Vagina (tissue), 2 donors: ENCODE measurements around the gene AARS2. TPM values are rescaled to one million over a fixed set of nuclear protein-coding genes. Genes with fewer than 3 reads are reported as not detected.
A peak's percentile ranks its signal among the peaks of the same experiment; 100 is the strongest.

Experiments
- DNase-seq, 2 donors: peaks; one replicate each; pipeline ENCODE4 v3.0.0-alpha.2; 2017; ENCODE audit errors: extremely low spot score in 2 of 2
- H3K27ac ChIP-seq: fragments of 200-600 bp; sonication (generic); one replicate; pipeline ENCODE4 v1.5.1; 2019
- H3K27me3 ChIP-seq: fragments of 200-600 bp; sonication (generic); one replicate; pipeline ENCODE4 v1.5.1; 2019
- H3K36me3 ChIP-seq, 2 donors: fragments of 200-600 bp; sonication (generic); one replicate each; pipeline ENCODE4 v1.5.1; 2017 to 2019
- H3K4me1 ChIP-seq: fragments of 200-600 bp; sonication (generic); one replicate; pipeline ENCODE4 v1.5.1; 2019
- H3K4me3 ChIP-seq, 2 donors: fragments of 200-600 bp; sonication (generic); 1 replicate in 1 of 2; 2 replicates in 1 of 2; pipeline ENCODE4 v1.5.1; 2016 to 2019
- H3K9me3 ChIP-seq: fragments of 200-600 bp; sonication (generic); one replicate; pipeline ENCODE4 v1.5.1; 2019
- POLR2A ChIP-seq, 2 donors: fragments of 450-650 bp; IDR thresholded peaks; one replicate each; pipeline ENCODE4 v1.6.1; 2017; ENCODE audit warnings: antibody characterized with exemption in 2 of 2, mild to moderate bottlenecking in 2 of 2, moderate library complexity in 2 of 2
- POLR2AphosphoS5 ChIP-seq, 2 donors: sonication (generic); formaldehyde crosslinking; IDR thresholded peaks; one replicate each; pipeline ENCODE4 v1.9.0; 2017; ENCODE audit warnings: antibody characterized with exemption in 2 of 2, mild to moderate bottlenecking in 2 of 2, low read depth in 1 of 2; ENCODE audit not compliant: insufficient read depth in 1 of 2
- intact Hi-C: fragments of 100-400 bp; cut with DNase I; formaldehyde crosslinking; loops from one replicate; pipeline ENCODE4 v1.15.1; 2023
- total RNA-seq: library from RNA; depleted of rRNA; stranded (reverse); fragments of >200 nt; gene quantifications from one replicate; pipeline ENCODE4 v1.2.3, GENCODE V29; 2016
- TF ChIP-seq, protein P1 (sequence below), 3 experiments: fragments of 450-650 bp in 2 of 3; fragments of 200-600 bp in 1 of 3; sonication (generic) in 1 of 3; IDR thresholded peaks; one replicate each; pipeline ENCODE4 v1.5.1; 2017 to 2019; ENCODE audit warnings: antibody characterized with exemption in 3 of 3, mild to moderate bottlenecking in 2 of 3, moderate library complexity in 2 of 3

Gene AARS2
- total RNA-seq, 1 donor from 2014 or later, result 13.3 TPM

DNA sequence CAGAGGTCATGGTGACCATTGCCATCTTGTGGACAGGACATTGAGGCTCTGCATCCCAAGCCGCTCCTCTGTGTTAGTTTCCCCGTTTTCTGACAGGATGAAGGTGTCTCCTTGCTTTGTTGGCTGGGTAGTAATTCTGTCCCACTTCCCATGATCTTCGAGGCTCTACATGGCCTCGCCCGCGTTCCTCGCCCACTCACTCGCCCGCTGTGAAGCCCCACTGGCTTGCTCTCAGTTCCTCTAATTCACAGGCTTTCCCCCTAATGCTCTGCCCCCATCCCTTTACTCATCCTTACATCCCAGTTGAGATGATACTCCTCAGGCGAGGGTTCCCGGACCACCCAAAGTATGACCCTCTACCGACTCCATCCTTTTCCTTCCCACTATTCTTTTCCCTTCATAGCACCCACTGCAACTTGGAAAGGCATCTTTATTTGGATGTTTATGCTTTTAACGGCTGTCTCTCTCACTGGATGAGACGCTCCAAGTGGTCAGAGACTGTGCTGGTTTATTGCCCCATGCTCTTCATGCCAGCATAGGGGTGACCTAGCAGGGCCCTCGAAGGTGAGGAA lies 55.3 kb downstream of the AARS2 start:
- H3K9me3 ChIP-seq, result no peaks in the 10 kb centered on the region
- peak overlapping the region; percentile 91 to 92 for H3K4me3 ChIP-seq
- TF ChIP-seq POLR2AphosphoS5 (IDR thresholded peaks at IDR 0.05; ENCODE audit: insufficient read depth in 1 of 2, low read depth in 1 of 2) (no peak), POLR2A (IDR thresholded peaks at IDR 0.05) (no peak)
- TF ChIP-seq, protein P1, sequence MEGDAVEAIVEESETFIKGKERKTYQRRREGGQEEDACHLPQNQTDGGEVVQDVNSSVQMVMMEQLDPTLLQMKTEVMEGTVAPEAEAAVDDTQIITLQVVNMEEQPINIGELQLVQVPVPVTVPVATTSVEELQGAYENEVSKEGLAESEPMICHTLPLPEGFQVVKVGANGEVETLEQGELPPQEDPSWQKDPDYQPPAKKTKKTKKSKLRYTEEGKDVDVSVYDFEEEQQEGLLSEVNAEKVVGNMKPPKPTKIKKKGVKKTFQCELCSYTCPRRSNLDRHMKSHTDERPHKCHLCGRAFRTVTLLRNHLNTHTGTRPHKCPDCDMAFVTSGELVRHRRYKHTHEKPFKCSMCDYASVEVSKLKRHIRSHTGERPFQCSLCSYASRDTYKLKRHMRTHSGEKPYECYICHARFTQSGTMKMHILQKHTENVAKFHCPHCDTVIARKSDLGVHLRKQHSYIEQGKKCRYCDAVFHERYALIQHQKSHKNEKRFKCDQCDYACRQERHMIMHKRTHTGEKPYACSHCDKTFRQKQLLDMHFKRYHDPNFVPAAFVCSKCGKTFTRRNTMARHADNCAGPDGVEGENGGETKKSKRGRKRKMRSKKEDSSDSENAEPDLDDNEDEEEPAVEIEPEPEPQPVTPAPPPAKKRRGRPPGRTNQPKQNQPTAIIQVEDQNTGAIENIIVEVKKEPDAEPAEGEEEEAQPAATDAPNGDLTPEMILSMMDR (IDR thresholded peaks at IDR 0.05), result no peak
- H3K36me3 ChIP-seq, result peaks cover 0 to 24% of the 10 kb centered on the region in 2 donors
- H3K27me3 ChIP-seq, result no peaks in the 10 kb centered on the region
- peaks cover 31% of the 10 kb centered on the region for H3K4me1 ChIP-seq
- intact Hi-C loops, result no loop called here
- H3K27ac ChIP-seq, result peak overlapping the region; percentile 98
- no peak for DNase-seq

DNA sequence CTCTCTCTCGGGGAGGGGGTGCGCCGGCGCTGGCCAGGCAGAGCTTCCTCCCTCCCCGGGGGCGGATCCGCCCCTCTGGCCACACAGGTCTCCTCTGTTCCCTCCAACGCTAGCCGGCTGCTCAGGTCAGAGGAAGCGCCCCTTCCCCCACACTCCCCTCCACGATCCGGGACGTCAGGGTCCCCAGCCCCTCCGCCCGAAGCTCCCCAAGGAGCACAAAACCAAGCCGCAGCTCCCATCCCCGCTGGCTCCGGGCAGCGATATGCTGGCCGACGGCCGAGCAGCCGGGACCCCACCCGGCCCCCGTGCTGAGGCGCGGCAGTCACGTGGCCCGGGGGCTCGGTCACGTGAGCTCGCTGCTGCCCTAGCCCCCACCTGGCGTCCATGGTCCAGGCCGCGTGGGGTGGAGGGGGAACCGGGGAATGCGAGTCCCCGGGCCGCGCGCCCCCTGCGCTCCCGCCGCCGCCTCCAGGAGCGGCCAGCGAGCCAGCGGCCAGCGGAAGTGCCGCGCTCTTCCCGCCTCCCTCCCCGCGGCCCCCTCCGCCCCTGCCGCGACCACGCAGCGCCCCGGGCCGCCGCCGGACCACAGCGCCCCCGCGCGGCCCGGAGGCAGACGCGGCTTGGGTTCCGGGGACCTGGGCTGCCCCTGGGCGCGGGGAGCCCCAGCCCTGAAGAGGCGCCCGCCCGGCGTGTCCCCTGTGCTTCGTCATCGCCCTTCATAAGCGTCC lies 56.0 kb downstream of the AARS2 start, which contains the start of gene SLC35B2:
Gene SLC35B2 (minus strand): TSS at position 504 of the 728 bp plus-strand sequence. CDS start 118 bp downstream, at position 386.
- DNase-seq, result no peak
- Histone ChIP-seq H3K36me3 (peaks cover 0 to 30% of the 10 kb centered on the region in 2 donors), H3K4me3 (peak within 1 kb of the TSS; percentile 91 to 92), H3K27ac (peak within 1 kb of the TSS; percentile 98), H3K27me3 (no peaks in the 10 kb centered on the region), H3K4me1 (peaks cover 25% of the 10 kb centered on the region), H3K9me3 (no peaks in the 10 kb centered on the region)
- intact Hi-C loops, result no loop called here
- peak in 1 of 2 donors; percentile 62 for TF ChIP-seq POLR2AphosphoS5 (IDR thresholded peaks at IDR 0.05; ENCODE audit: insufficient read depth in 1 of 2, low read depth in 1 of 2)
- peak in 1 of 2 donors; percentile 47 for TF ChIP-seq POLR2A (IDR thresholded peaks at IDR 0.05)
- TF ChIP-seq, protein P1 (IDR thresholded peaks at IDR 0.05), result peak in 2 of 3 experiments; percentile 42 to 75

DNA sequence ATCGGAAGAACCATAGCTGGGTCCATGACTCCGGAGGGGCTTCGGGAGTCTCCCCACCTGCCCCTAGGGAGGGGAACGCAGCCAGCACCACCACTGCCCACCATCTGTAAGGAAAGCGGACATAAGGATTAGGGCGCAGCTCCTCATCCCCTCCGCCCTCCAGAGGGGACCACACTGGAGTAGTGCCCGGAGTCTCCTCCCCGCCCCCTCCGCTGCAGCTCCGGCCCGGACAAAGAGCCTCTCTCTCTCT lies 56.4 kb downstream of the AARS2 start:
- H3K4me3 ChIP-seq, result peak overlapping the region; percentile 91 to 92
- no peaks in the 10 kb centered on the region for H3K9me3 ChIP-seq
- TF ChIP-seq, protein P1 (IDR thresholded peaks at IDR 0.05), result no peak
- TF ChIP-seq POLR2A (IDR thresholded peaks at IDR 0.05) (no peak), POLR2AphosphoS5 (IDR thresholded peaks at IDR 0.05; ENCODE audit: insufficient read depth in 1 of 2, low read depth in 1 of 2) (no peak)
- intact Hi-C loops, result no loop called here
- DNase-seq, result no peak
- peak overlapping the region; percentile 98 for H3K27ac ChIP-seq
- peaks cover 0 to 35% of the 10 kb centered on the region in 2 donors for H3K36me3 ChIP-seq
- peaks cover 22% of the 10 kb centered on the region for H3K4me1 ChIP-seq
- no peaks in the 10 kb centered on the region for H3K27me3 ChIP-seq

DNA sequence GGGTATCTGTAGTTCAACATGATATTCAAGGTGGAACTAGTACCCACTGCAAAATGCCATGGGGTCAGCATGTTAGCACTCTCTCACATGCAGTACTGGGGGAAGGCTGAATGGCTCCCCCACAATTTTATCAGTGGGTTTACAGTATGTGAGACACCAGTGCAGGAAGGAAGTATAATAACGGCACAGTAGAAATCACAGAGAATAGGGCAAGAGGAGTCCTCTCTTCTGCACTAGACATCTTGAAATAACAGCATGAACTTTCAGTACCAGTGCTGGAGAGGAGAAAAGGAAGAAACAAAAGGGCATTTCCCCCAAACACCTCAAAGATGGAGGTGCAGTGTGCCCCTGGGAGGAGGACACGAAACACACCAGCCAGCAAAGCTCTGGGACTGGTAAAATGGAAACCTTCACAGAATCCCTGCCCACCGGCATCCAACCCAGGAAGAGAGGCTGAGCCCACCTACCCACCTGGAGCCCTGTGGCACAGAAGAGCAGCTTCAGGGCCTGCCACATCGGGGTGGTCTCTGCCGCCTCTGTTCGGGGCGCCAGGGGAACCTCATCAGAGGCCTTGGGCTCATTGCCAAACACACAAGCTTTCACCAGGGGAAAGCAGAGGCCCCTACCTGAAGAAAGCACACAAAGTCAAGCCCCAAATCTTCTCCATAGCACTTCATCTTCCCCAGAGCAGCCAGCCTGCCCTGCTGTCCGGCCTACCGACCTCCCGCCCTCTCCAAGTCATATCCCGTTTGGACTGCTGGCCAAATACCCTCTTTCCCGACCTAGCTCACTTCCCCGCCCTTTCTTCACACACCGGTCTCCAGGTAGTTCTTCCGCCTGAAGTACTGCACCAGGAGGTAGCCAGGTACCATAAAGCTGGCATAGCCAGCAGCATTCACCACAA lies 57.0 kb downstream of the AARS2 start:
- Histone ChIP-seq H3K36me3 (peaks cover 0 to 41% of the 10 kb centered on the region in 2 donors), H3K4me3 (peak overlapping the region; percentile 91 to 92), H3K27me3 (no peaks in the 10 kb centered on the region), H3K9me3 (no peaks in the 10 kb centered on the region), H3K27ac (peak overlapping the region; percentile 98), H3K4me1 (peaks cover 22% of the 10 kb centered on the region)
- intact Hi-C loops, result no loop called here
- DNase-seq, result no peak
- TF ChIP-seq POLR2A (IDR thresholded peaks at IDR 0.05) (no peak), POLR2AphosphoS5 (IDR thresholded peaks at IDR 0.05; ENCODE audit: insufficient read depth in 1 of 2, low read depth in 1 of 2) (no peak)
- TF ChIP-seq, protein P1 (IDR thresholded peaks at IDR 0.05), result no peak
